Erythroblast (primary cell): Measurements from ENCODE around the gene FURIN.
"Not testable (repeated sequence)": the region's sequence is repeated elsewhere in the genome, so short reads cannot be mapped to it uniquely, and the experiment has no call there.

Source experiments
- DNase-seq, 2 experiments: peaks; one replicate each; lab custom pipeline; 2025; lab: John Stamatoyannopoulos, UW
- GATA1 ChIP-seq: IDR thresholded peaks from 2 replicates; pipeline ENCODE4 v1.6.1; 2011; ENCODE audit warnings: low read depth, mild to moderate bottlenecking, control low read depth, low read length, moderate library complexity
- POLR2A ChIP-seq: IDR thresholded peaks from 2 replicates; pipeline ENCODE4 v1.6.1; 2011; ENCODE audit warnings: mild to moderate bottlenecking, low read length

The FURIN gene

GRCh38 chr15:90868261-90868689, at the start of gene FURIN:
TSS of gene FURIN (plus strand) at chr15:90868588. CDS start at chr15:90875741, 7,153 bp downstream.
- no peak for TF ChIP-seq POLR2A
- no peak for TF ChIP-seq GATA1
- peak in 1 of 2 experiments; percentile 30 for DNase-seq

GRCh38 chr15:90819390-90819789, 49.0 kb upstream of the FURIN start:
- no peak for DNase-seq
- no peak for TF ChIP-seq POLR2A
- no peak for TF ChIP-seq GATA1

GRCh38 chr15:90819850-90820249, 48.5 kb upstream of the FURIN start:
- TF ChIP-seq POLR2A: no peak
- no peak for DNase-seq

DNA sequence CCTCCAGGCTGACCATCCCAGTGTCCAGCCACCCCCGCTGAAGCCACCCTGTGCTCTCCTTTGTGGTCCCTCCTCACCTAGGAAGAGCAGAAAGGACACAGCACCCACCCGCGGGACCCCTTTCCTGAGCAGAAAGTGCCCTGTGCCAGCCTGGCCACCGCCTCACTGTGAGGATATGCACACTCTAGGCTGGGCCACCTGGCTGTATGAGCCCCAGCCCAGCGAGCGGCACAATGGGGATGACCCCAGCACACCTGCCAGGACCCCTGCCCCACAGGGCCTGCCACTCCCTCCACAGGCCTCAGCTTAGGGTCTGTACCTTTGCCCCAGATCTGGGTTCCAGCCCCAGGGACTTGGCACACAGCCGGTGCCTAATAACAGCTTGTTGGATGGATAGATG, 47.9 kb upstream of the FURIN start:
- DNase-seq: no peak

GRCh38 chr15:90822204-90822955, 46.0 kb upstream of the FURIN start:
- TF ChIP-seq POLR2A (no peak), GATA1 (no peak)

More for the DNA sequence above, 47.9 kb upstream of the FURIN start:
- TF ChIP-seq POLR2A (no peak), GATA1 (no peak)

DNA sequence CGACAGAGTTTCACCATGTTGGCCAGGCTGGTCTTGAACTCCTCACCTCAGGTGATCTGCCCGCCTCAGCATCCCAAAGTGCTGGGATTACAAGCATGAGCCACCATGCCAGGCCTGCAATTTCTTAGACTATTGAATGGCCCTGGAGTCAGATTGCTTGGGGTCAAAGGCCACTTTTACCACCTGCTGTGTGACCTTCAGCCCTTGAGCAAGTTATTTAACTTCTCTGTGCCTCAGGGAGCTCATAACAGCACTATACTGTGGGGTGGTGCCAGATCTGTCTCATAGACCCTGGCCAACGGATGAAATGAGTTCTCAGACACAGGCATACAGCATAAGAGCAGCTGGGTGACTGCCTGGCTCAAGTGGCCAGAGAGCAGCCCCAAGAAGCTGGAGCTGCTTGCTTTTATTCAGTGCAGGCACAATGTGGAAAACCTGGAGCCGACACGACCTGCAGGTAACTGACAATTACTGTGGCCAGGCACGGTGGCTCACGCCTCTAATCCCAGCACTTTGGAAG, 44.9 kb upstream of the FURIN start:
- no peak for DNase-seq
- TF ChIP-seq GATA1 (no peak), POLR2A (no peak)

More at GRCh38 chr15:90822204-90822955, 46.0 kb upstream of the FURIN start:
- DNase-seq: no peak

GRCh38 chr15:90825115-90825899, 43.1 kb upstream of the FURIN start:
- DNase-seq: not testable (repeated sequence)

DNA sequence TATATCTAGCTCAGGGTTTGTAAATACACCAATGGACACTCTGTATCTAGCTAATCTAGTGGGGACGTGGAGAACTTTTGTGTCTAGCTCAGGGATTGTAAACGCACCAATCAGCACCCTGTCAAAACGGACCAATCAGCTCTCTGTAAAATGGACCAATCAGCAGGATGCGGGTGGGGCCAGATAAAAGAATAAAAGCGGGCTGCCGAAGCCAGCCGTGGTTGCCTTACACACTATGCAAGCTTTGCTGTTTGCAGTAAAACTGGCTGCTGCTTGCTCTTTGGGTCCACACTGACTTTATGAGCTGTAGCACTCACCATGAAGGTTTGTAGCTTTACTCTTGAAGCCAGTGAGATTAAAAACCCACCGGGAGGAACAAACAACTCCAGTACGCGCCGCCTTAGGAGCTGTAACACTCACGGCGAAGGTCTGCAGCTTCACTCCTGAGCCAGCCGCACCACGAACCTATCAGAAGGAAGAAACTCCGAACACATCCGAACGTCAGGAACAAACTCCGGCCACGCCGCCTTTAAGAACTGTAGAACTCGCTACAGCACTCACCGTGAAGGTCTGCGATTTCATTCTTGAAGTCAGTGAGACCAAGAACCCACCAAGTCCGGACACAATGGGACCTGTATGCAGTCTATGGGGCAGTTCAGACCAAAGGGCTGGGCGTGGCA, 42.0 kb upstream of the FURIN start:
- peak in 1 of 2 experiments; percentile 29 for DNase-seq

DNA sequence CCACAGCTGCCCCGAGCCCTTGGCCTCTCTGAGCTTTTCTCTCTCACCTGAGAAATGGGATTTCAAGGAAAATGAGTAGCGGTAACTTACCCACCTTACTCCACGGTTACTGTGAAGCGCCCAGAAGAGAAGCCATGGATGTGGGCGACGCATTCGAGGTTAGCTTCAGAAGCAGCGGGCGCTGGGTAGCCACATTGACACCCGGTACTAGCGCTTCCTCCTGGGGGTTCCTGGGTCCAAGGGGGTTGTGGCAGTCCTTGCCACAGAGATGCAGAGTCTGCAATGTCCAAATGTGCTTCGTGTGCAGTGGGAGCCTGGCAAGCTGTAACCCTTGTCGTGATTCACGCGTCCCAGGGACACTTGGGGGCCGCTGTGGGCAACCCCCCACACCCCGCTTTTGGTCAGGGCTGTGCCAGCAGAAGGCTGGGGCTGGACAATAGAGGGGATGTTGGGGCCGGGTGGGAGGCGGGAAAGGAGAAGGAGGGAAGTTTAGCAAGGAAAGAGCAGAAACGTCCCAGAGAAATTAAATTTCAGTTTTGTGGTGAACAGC, 41.4 kb upstream of the FURIN start:
- no peak for DNase-seq
- TF ChIP-seq POLR2A (no peak), GATA1 (no peak)

- TF ChIP-seq GATA1 (no peak), POLR2A (no peak)
- DNase-seq: no peak
These were observed 40.3 kb upstream of the FURIN start for GRCh38 chr15:90828111-90828510.

DNA sequence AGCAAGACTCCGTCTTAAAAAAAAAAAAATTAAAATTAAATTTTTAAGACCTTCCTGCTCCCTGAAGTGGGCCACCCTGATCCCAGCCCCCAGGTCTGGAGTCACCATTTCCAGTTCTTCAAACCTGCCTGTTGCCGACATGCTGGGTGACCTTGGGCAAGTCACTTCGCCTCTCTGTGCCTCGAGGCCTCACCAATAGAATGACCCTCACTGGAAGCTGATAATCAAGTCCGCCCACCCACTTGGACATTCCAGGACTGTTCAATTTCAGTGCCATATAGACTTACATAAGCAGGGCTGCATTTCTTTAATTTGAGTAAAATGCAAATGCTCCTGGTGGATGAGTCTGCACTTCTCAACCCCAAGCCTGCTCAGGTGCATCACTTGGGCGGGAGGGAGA, 39.3 kb upstream of the FURIN start:
- no peak for DNase-seq

DNA sequence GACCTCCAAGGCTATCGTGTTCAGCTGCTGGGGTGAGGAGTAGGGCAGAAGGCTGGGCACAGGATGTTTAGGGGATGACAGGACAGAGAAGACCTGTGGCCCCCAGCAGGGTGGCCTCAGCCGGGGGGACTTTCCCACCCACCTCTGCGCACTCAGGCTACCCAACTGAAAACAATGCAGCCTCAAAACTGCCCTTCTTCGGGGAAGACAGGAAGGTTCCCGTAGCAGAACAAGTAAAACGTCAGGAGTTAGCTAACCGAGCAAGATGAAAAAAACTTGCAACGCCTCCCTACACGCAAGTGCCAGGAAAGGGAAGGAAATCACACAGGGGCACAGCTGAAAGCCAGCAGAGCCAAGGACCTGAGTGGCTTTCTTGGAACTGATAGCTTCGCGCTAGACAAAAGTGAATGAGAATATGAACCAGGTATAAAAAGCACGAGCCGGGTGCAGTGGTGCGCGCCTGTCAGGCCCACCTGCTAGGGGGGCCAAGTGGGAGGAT, 38.4 kb upstream of the FURIN start:
- DNase-seq: no peak
- TF ChIP-seq GATA1: no peak
- no peak for TF ChIP-seq POLR2A

More for the DNA sequence above, 39.3 kb upstream of the FURIN start:
- no peak for TF ChIP-seq GATA1
- TF ChIP-seq POLR2A: no peak

DNA sequence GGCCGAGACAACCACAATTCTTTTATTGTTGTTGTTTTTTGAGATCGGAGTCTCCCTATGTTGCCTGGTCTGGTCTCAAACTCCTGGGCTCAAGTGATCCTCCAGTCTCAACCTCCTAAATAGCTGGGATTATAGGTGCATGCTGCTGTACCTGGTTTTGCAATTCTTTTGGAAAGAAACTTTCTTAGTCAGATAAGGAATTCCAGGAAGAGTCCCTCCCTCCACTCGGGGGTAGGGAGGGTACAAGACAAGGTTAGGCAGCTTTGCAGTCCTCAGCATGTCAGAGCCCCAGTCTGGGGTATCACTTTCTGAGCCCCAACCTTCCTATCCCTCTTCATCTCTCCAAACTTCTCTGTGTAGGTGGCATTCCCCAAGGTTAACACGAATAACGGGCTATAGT, 33.8 kb upstream of the FURIN start:
- TF ChIP-seq POLR2A: no peak
- no peak for TF ChIP-seq GATA1
- DNase-seq: no peak

GRCh38 chr15:90836296-90836871, 32.0 kb upstream of the FURIN start:
- TF ChIP-seq GATA1 (no peak), POLR2A (no peak)
- peak in 1 of 2 experiments; percentile 41 for DNase-seq
